Adrenal gland (tissue), 5 donors: ENCODE data around the gene PCDH10.

Experiments
- POLR2A ChIP-seq, 2 donors: fragments of 450-650 bp; IDR thresholded peaks; one replicate each; pipeline ENCODE4 v1.6.1; 2017; ENCODE audit warnings: antibody characterized with exemption in 2 of 2, mild to moderate bottlenecking in 2 of 2, moderate library complexity in 1 of 2
- TF ChIP-seq, protein P1 (sequence below), 6 experiments: fragments of 450-650 bp in 4 of 6; fragments of 200-600 bp in 2 of 6; sonication (generic) in 1 of 6; IDR thresholded peaks; 1 replicate in 5 of 6; 2 replicates in 1 of 6; pipeline versions ENCODE4 v1.5.1 to v1.8.0; 2016 to 2021; ENCODE audit warnings: antibody characterized with exemption in 6 of 6, mild to moderate bottlenecking in 2 of 6, moderate library complexity in 1 of 6
- donor health status: DM: no; HTN: no; CAD: no.

DNA sequence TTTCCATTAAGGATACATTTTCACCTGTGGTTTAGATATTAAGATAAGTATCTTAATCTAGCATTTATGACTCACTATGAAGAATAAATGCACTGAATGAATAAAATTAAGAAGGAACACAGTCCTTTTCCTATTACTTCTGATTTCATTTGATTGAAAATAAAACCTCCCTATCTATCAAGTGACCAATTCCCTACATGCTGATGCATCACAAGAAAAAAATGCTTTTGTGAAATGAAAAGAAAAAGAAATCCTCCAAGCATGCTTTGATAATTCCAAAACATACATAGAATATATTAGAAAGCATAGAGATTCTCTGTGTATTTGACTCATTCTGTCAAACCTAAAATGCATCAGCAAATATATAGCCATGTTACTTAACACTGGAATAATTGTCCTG, 37.1 kb downstream of the PCDH10 start:
- TF ChIP-seq, protein P1, sequence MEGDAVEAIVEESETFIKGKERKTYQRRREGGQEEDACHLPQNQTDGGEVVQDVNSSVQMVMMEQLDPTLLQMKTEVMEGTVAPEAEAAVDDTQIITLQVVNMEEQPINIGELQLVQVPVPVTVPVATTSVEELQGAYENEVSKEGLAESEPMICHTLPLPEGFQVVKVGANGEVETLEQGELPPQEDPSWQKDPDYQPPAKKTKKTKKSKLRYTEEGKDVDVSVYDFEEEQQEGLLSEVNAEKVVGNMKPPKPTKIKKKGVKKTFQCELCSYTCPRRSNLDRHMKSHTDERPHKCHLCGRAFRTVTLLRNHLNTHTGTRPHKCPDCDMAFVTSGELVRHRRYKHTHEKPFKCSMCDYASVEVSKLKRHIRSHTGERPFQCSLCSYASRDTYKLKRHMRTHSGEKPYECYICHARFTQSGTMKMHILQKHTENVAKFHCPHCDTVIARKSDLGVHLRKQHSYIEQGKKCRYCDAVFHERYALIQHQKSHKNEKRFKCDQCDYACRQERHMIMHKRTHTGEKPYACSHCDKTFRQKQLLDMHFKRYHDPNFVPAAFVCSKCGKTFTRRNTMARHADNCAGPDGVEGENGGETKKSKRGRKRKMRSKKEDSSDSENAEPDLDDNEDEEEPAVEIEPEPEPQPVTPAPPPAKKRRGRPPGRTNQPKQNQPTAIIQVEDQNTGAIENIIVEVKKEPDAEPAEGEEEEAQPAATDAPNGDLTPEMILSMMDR (IDR thresholded peaks at IDR 0.05) = no peak
- no peak for TF ChIP-seq POLR2A (IDR thresholded peaks at IDR 0.05)
